ENCODE data around the gene RTKN. TPM values are rescaled to one million over a fixed set of nuclear protein-coding genes. Genes with fewer than 3 reads are reported as not detected.
A peak's percentile ranks its signal among the peaks of the same experiment; 100 is the strongest.

Gene RTKN
- total and polyA plus RNA-seq, 2 of the 13 experiments (the other 11 are each of a cell fraction or from before 2014, with no cell fraction given) = 159 to 166 TPM

GRCh38 chr2:74391580-74392448, 49.9 kb downstream of the RTKN start (continued):
- TF ChIP-seq TCF12 (IDR thresholded peaks at IDR 0.05) = no peak
- TF ChIP-seq TCF12 (CRISPR knock-in tag; IDR thresholded peaks at IDR 0.05) = 0 out of 2 replicates have a peak, but pooled peaks have one; percentile 63
- no peak for TF ChIP-seq ATF6 (CRISPR knock-in tag; conservative IDR thresholded peaks at IDR 0.05)
- TF ChIP-seq TCF7L2 (IDR thresholded peaks at IDR 0.05; ENCODE audit: low read depth, low read length) = no peak
- peak; percentile 52; the same call in 1 of the 2 replicates for TF ChIP-seq CBFB (CRISPR knock-in tag; IDR thresholded peaks at IDR 0.05)
- TF ChIP-seq ZSCAN31 (CRISPR knock-in tag; IDR thresholded peaks at IDR 0.05; ENCODE audit: low read depth) = no peak; the same call in none of the 2 replicates
- TF ChIP-seq CEBPG (CRISPR knock-in tag; IDR thresholded peaks at IDR 0.05) = no peak; the same call in 1 of the 2 replicates
- TF ChIP-seq STAG1 (CRISPR knock-in tag; IDR thresholded peaks at IDR 0.05) = peak; percentile 53
- TF ChIP-seq RFXAP (CRISPR knock-in tag; IDR thresholded peaks at IDR 0.05; ENCODE audit: borderline replicate concordance) = no peak; the same call in 1 of the 2 replicates
- no peak for TF ChIP-seq PAXIP1 (CRISPR knock-in tag; conservative IDR thresholded peaks at IDR 0.05)
- TF ChIP-seq GABPA (IDR thresholded peaks at IDR 0.05; ENCODE audit: low read depth, low read length) = no peak
- peak; percentile 64 for TF ChIP-seq GABPA (CRISPR knock-in tag; IDR thresholded peaks at IDR 0.05; ENCODE audit: low read depth)
- no peak for TF ChIP-seq ZNF563 (CRISPR knock-in tag; IDR thresholded peaks at IDR 0.05)
- peak; percentile 86 for TF ChIP-seq KAT8 (CRISPR knock-in tag; IDR thresholded peaks at IDR 0.05)
- peak; percentile 80 for TF ChIP-seq GABPB1 (CRISPR knock-in tag; IDR thresholded peaks at IDR 0.05)
- TF ChIP-seq ZBTB42 (CRISPR knock-in tag; IDR thresholded peaks at IDR 0.05) = 0 out of 2 replicates have a peak, but pooled peaks have one; percentile 62
- TF ChIP-seq FOXK2 (IDR thresholded peaks at IDR 0.05) = no peak
- peak; percentile 84; the same call in 1 of the 2 replicates for TF ChIP-seq TBX3 (IDR thresholded peaks at IDR 0.05; ENCODE audit: borderline replicate concordance)
- TF ChIP-seq NPAS2 (CRISPR knock-in tag; IDR thresholded peaks at IDR 0.05; ENCODE audit: borderline replicate concordance) = no peak
- no peak for TF ChIP-seq ZFP36L2 (CRISPR knock-in tag; IDR thresholded peaks at IDR 0.05)
- TF ChIP-seq ZNF513 (CRISPR knock-in tag; conservative IDR thresholded peaks at IDR 0.05) = no peak
- no peak; the same call in 1 of the 2 replicates for TF ChIP-seq KDM6A (CRISPR knock-in tag; IDR thresholded peaks at IDR 0.05; ENCODE audit: low read depth)
- peak; percentile 82 for TF ChIP-seq SPEN (CRISPR knock-in tag; IDR thresholded peaks at IDR 0.05; ENCODE audit: low read depth)
